Duodenal mucosa (tissue), 2 donors: Measurements from ENCODE around the gene CNR1.

Experiments
- H3K27ac ChIP-seq: one replicate; pipeline ENCODE4 v1.7.0; 2013; ENCODE audit warnings: low read depth, low read length
- H3K27me3 ChIP-seq, 2 donors: one replicate each; pipeline ENCODE4 v1.7.0; 2013; ENCODE audit warnings: low read length in 2 of 2, control low read depth in 1 of 2; ENCODE audit not compliant: insufficient read depth in 2 of 2, control insufficient read depth in 1 of 2
- H3K36me3 ChIP-seq, 2 donors: one replicate each; pipeline ENCODE4 v1.7.0; 2013; ENCODE audit warnings: low read length in 2 of 2, control low read depth in 1 of 2; ENCODE audit not compliant: insufficient read depth in 2 of 2, control insufficient read depth in 1 of 2
- H3K4me1 ChIP-seq, 2 donors: one replicate each; pipeline ENCODE4 v1.7.0; 2013; ENCODE audit warnings: low read length in 2 of 2, control low read depth in 1 of 2; ENCODE audit not compliant: insufficient read depth in 2 of 2, control insufficient read depth in 1 of 2
- H3K4me3 ChIP-seq, 2 donors: one replicate each; pipeline ENCODE4 v1.7.0; 2013; ENCODE audit warnings: low read length in 2 of 2, low read depth in 1 of 2
- H3K9ac ChIP-seq, 2 donors: one replicate each; pipeline ENCODE4 v1.7.0; 2013; ENCODE audit warnings: low read length in 2 of 2, low read depth in 1 of 2
- H3K9me3 ChIP-seq, 2 donors: one replicate each; pipeline ENCODE4 v1.7.0; 2013; ENCODE audit warnings: low read length in 2 of 2, control low read depth in 1 of 2; ENCODE audit not compliant: control insufficient read depth in 1 of 2

Gene CNR1

DNA sequence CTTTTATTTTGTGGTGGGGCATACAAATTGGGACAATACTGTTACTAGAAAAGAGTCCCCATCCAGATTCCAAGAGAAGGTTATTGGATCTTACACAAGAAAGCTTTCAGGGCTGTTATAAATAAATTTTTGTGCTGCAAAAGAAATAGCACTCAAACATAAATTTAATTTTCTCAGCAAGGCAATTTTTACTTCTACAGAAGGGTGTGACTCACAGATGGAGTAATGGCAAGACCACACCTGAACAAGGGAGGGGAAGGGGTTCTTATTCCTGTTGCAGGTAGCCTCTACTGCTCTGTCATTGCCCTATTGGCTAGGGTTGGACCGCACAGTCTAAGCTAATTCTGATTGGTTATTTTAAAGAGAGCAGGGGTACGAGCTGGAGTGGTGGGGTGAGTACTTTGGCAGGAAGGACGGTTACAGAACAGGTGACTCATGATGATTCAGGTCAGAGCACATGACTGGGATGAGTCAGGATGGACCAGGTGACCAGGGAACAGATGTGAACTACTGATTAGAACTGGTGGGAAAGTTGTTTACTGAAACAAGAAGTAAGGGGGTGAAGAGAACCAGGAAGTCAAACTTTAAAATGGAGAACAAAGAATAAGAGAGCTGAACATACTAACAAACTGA, 41.1 kb downstream of the CNR1 start:
- Histone ChIP-seq H3K27me3 (no peaks in the 10 kb centered on the region), H3K36me3 (no peaks in the 10 kb centered on the region), H3K9ac (no peak overlapping the region), H3K4me1 (no peaks in the 10 kb centered on the region), H3K9me3 (peaks cover 0 to 3% of the 10 kb centered on the region in 2 donors), H3K27ac (no peak overlapping the region), H3K4me3 (no peak overlapping the region)

DNA sequence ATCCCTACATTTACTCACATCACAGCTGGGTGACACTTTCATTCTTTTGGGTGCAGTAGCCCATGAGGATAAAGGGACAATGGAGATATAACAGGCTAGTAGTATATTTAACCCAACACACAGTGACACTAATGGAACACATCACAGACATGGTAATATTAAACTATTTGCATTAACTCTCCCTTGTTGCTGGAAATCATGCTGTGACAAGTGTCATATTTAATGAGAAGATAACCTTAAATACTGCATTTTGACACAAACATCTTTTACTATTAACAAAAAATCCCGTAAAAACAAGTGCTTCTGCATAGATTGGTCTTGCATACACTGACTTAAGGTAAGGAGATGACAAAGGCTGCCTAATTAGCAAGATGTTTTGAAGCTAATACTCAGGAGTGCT, 45.5 kb downstream of the CNR1 start:
- no peak overlapping the region for H3K27ac ChIP-seq
- H3K9ac ChIP-seq = no peak overlapping the region
- H3K27me3 ChIP-seq = no peaks in the 10 kb centered on the region
- peaks cover 0 to 3% of the 10 kb centered on the region in 2 donors for H3K9me3 ChIP-seq
- H3K36me3 ChIP-seq = no peaks in the 10 kb centered on the region
- no peak overlapping the region for H3K4me3 ChIP-seq
- no peaks in the 10 kb centered on the region for H3K4me1 ChIP-seq

DNA sequence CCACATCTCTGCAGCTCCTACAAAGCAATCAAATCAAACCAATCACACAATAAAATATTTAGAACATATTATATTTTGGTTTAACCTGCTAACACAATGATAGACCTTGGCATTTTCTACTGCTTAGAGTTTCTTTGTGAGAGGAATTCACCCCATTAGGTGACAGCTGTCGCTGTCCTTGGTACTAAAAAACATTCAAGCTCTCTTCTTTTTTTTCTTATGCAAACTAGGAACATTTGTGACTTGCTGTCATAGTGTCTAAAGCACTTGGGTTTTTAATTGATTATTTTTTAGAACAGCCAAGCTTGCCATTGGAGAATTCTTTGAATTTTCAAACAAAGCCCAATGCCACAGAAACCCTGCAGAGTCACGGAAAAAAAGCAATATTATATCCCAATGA, 46.4 kb downstream of the CNR1 start:
- Histone ChIP-seq H3K27me3 (no peaks in the 10 kb centered on the region), H3K4me1 (no peaks in the 10 kb centered on the region), H3K36me3 (no peaks in the 10 kb centered on the region), H3K27ac (no peak overlapping the region), H3K9ac (no peak overlapping the region), H3K9me3 (no peaks in the 10 kb centered on the region), H3K4me3 (no peak overlapping the region)

DNA sequence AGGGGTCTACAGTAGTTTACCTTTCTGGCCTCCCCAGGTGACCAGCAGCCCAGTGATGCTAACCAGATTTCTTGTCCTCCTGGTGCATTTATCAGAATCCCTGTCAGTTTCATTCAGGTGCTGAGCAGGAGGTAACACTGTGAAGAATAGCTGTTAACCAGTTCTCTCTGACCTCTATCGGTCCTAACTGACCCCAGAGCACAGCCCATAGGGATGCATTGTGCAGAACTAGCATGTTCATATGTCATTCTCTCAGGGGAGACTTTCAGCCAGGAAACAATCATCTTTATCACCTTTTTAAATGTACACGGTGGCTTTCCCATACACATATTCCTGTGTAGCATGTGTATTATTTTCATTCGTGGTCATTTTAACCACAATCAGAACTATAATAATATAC, 49.9 kb downstream of the CNR1 start:
- no peak overlapping the region for H3K4me3 ChIP-seq
- no peak overlapping the region for H3K9ac ChIP-seq
- no peaks in the 10 kb centered on the region for H3K9me3 ChIP-seq
- no peaks in the 10 kb centered on the region for H3K27me3 ChIP-seq
- H3K27ac ChIP-seq = no peak overlapping the region
- H3K36me3 ChIP-seq = no peaks in the 10 kb centered on the region
- H3K4me1 ChIP-seq = no peaks in the 10 kb centered on the region

DNA sequence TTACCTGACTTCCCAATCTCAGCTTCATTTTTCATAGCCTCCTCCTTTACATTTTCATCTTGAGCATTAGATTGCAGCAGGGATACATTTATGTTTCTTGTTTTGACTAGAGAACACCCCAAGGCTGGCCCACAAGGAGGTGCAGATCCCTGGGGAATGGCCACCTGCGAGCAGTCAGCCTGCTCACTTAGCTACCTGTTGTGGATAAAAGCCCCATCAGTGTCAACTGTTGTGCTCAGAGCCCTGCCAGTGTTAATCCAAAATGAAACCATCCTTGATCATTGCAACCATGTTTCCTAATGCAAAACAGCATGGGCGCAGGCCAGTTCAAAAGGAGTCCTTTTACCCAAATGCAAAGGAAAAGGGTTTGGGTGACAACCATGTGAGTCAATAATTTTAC, 50.8 kb downstream of the CNR1 start:
- H3K4me3 ChIP-seq = no peak overlapping the region
- no peaks in the 10 kb centered on the region for H3K9me3 ChIP-seq
- H3K4me1 ChIP-seq = no peaks in the 10 kb centered on the region
- H3K27ac ChIP-seq = no peak overlapping the region
- H3K27me3 ChIP-seq = no peaks in the 10 kb centered on the region
- H3K9ac ChIP-seq = no peak overlapping the region
- H3K36me3 ChIP-seq = no peaks in the 10 kb centered on the region

DNA sequence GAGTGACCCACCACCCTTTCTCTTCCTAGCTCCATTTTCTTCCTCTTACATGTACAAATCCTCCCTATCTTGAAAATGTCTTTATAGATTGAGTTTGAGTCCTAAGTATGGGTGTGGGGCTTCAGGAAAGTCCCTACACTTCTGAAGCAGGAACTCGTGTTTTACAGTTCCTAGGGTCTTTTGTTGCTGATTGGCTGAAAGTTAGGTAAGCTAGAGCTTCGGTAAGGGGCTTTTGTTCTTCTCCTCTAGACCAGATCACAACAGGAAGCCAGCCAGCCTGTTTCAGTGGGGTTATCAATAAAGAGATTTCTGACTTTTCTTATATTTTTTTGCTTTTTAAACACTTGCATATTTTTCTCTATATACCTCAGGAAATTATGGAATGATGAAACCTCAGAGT, 51.3 kb downstream of the CNR1 start:
- Histone ChIP-seq H3K9me3 (no peaks in the 10 kb centered on the region), H3K36me3 (no peaks in the 10 kb centered on the region), H3K27me3 (no peaks in the 10 kb centered on the region), H3K9ac (no peak overlapping the region), H3K4me3 (no peak overlapping the region), H3K4me1 (no peaks in the 10 kb centered on the region), H3K27ac (no peak overlapping the region)

DNA sequence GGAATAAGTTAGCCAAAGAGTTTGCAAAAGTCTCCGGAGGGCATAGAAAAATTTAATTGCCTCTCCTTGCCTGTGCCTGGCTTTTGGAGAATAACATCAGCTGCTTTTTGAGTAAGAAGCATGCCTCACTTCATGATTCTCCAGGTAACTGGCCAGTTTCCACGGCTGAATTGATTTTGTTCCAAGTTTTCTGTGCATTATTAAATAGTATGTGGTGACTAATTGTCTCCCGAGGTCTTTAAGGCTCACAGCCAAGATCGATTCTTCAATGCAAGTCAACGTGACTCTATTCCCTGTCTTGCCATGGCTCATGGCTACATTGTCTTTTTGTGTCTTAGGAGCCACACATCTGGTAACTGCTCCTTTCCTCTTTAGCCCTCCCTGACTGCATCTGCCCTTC, 54.2 kb downstream of the CNR1 start:
- H3K9me3 ChIP-seq = peaks cover 0 to 2% of the 10 kb centered on the region in 2 donors
- H3K27me3 ChIP-seq = no peaks in the 10 kb centered on the region
- no peaks in the 10 kb centered on the region for H3K4me1 ChIP-seq
- no peak overlapping the region for H3K4me3 ChIP-seq
- H3K9ac ChIP-seq = no peak overlapping the region
- H3K36me3 ChIP-seq = no peaks in the 10 kb centered on the region
- H3K27ac ChIP-seq = no peak overlapping the region

DNA sequence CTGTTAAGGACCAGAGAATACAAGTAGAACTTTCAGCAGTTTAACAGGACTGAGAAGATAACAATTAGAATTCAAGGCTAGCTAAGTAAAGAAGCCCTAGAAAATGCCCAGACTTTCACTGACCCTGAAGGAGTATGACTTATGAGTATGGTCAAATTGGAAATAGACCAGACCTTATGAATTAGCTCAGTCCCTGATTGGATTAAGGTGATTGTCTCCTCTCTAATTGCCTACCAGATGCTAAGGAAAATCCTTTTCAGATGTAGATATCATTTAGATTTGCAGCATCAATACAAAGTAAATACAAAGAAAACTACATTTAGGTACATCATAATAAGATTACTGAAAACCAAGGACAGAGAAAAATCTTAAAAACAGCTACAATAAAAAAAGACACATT, 58.9 kb downstream of the CNR1 start:
- H3K9me3 ChIP-seq = peaks cover 0 to 2% of the 10 kb centered on the region in 2 donors
- H3K36me3 ChIP-seq = no peaks in the 10 kb centered on the region
- no peak overlapping the region for H3K9ac ChIP-seq
- no peak overlapping the region for H3K4me3 ChIP-seq
- H3K27ac ChIP-seq = no peak overlapping the region
- peaks cover 0 to 3% of the 10 kb centered on the region in 2 donors for H3K27me3 ChIP-seq
- no peaks in the 10 kb centered on the region for H3K4me1 ChIP-seq

DNA sequence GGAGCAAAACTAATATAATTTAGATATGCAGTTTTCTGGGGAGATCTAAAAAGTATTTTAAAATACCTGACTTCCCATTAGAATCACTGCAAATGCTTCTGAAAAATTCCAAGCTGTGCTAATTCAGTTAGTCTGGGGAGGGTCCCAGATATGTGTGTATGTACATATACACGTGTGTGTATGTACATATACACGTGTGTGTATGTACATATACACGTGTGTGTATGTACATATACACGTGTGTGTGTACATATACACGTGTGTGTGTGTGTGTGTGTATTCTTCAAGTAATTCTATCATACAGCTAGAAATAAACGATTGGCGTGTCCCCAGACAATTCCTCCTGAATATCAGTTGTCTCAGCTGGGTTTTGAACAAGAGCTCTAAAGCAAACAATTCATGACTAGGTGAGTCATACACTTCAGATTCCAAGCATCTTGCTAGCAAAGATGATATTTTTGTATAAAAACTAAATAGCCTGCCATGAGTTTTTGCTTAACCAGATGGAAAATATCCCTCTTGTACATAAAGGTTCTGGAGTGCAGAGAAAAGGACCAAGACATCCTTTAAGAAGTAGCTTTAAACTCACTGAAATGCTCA, 60.3 kb downstream of the CNR1 start:
- Histone ChIP-seq H3K9me3 (peaks cover 0 to 2% of the 10 kb centered on the region in 2 donors), H3K27ac (no peak overlapping the region), H3K4me1 (no peaks in the 10 kb centered on the region), H3K9ac (no peak overlapping the region), H3K36me3 (no peaks in the 10 kb centered on the region), H3K27me3 (peaks cover 0 to 3% of the 10 kb centered on the region in 2 donors), H3K4me3 (no peak overlapping the region)
